ENCODE results near the gene CDKL2.
A peak's percentile ranks its signal among the peaks of the same experiment; 100 is the strongest.

The CDKL2 gene

DNA sequence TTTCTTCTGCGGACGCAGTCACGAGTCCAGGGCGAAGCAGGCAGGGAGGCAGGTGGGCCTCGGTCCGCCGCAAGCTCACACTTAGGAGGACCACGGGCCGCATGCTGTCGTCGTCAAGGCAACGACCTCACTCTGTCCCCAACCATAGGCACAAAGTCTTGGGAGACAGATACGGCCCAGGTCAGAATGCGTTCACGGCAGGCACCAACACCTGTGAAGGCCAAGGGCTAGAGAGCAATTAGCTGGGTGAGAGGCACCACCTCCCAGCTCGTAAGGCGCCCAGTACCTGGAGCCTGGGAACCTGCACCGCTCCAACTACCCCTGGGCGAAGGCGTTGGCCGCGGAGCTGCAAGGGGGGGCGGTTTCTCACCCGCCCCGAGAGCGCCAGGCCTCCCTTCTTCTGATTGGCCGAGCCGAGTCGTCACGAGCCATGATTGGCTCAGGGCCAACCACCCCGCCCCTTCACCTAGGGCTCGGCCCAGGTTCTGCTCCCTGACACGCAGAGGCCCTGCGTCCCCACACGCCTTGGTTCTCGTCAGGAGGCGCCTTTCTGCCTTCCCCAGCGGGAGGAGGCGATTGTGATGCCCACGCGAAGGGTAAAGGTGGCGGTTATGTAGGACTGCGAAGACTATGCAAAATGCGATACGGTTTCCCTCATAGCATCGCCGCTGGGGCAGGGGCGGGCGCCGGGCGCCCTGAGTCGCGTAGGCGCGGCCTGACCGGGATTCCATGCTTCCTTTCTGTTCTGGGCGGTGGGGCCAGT is at the start of gene CDKL2:
CDKL2 (minus strand) TSS at position 355 of the 763 bp plus-strand sequence. CDS start 4,540 bp downstream, outside the sequence.
- Histone ChIP-seq H3K4me3 (replicated peaks; ENCODE audit: low read depth, low read length) (peak within 1 kb of the TSS; percentile 61), H3K36me3 (ENCODE audit: control insufficient read depth, insufficient read depth, low read length) (no peaks in the 10 kb centered on the region), H3K27me3 (replicated peaks; ENCODE audit: control insufficient read depth, insufficient read depth, low read length) (no peaks in the 10 kb centered on the region)
- TF ChIP-seq, protein P1, sequence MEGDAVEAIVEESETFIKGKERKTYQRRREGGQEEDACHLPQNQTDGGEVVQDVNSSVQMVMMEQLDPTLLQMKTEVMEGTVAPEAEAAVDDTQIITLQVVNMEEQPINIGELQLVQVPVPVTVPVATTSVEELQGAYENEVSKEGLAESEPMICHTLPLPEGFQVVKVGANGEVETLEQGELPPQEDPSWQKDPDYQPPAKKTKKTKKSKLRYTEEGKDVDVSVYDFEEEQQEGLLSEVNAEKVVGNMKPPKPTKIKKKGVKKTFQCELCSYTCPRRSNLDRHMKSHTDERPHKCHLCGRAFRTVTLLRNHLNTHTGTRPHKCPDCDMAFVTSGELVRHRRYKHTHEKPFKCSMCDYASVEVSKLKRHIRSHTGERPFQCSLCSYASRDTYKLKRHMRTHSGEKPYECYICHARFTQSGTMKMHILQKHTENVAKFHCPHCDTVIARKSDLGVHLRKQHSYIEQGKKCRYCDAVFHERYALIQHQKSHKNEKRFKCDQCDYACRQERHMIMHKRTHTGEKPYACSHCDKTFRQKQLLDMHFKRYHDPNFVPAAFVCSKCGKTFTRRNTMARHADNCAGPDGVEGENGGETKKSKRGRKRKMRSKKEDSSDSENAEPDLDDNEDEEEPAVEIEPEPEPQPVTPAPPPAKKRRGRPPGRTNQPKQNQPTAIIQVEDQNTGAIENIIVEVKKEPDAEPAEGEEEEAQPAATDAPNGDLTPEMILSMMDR (IDR thresholded peaks at IDR 0.05; ENCODE audit: insufficient read depth, low read length, poor library complexity, severe bottlenecking) = no peak
- DNase-seq (ENCODE audit: extremely low read depth, insufficient read length) = peak; percentile 87

DNA sequence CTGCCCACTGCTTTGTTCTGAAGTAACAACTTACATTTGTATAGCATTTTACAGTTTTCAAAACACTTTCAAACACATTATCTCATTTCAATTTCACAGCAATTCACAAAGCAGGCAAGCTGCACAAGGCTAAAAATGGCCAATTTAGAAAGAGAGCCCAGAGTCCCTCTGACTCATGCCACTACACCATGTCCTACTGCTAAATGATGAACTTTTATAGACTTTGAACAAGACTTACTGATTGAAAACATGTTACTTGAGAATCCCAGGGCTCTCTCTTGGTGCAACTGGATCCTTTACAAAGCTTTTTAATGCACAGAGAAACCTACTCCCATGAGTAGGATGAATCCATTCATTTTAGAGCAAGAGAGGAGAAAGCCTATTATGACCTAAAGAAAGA is 48.6 kb upstream of the CDKL2 start:
- DNase-seq (ENCODE audit: extremely low read depth, insufficient read length) = no peak
- Histone ChIP-seq H3K36me3 (ENCODE audit: control insufficient read depth, insufficient read depth, low read length) (no peaks in the 10 kb centered on the region), H3K27me3 (replicated peaks; ENCODE audit: control insufficient read depth, insufficient read depth, low read length) (no peaks in the 10 kb centered on the region), H3K4me3 (replicated peaks; ENCODE audit: low read depth, low read length) (no peak overlapping the region)
- TF ChIP-seq, protein P1 (IDR thresholded peaks at IDR 0.05; ENCODE audit: insufficient read depth, low read length, poor library complexity, severe bottlenecking) = no peak

DNA sequence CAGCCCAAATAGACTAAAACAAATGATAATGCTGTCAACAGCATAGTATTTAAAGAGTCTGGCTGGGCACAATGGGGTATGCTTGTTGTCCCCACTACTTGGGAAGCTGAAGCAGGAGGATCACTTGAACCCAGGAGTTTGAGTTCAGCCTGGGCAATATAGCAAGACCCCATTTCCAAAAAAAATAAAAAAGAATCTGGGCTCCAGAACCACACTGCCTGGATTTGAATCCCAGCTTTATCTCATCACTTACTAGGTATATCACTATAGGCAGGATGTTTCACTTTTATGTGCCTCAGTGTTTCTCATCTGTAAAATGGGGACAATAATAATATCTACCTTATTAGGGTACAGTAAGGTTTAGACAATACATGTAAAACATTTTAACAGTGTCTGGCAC is 48.1 kb upstream of the CDKL2 start:
- DNase-seq (ENCODE audit: extremely low read depth, insufficient read length) = no peak
- TF ChIP-seq, protein P1 (IDR thresholded peaks at IDR 0.05; ENCODE audit: insufficient read depth, low read length, poor library complexity, severe bottlenecking) = no peak
- Histone ChIP-seq H3K36me3 (ENCODE audit: control insufficient read depth, insufficient read depth, low read length) (no peaks in the 10 kb centered on the region), H3K27me3 (replicated peaks; ENCODE audit: control insufficient read depth, insufficient read depth, low read length) (no peaks in the 10 kb centered on the region), H3K4me3 (replicated peaks; ENCODE audit: low read depth, low read length) (no peak overlapping the region)

DNA sequence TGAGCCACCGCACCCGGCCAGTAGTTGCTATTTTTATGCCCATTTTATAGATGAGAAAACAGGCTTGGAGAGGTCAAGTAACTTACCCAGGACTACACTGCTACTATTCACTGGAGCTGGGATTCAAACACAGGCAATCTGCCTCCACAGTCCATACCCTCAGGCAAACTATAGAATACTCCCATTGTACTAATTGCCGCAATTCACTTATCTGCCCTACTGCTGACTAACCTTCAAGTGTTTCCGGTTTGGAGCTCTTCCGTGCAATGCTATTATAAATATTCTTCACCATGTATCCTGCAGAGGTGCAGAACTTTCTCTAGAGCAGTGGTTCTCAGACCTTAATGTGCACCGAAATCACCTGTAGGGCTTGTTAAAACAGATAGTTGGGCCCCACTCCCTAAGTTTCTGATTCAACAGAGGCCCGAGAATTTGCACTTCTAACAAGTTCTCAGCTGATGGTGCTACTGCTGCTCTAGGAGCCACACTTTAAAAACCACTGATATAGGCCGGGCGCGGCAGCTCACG is 44.7 kb upstream of the CDKL2 start:
- TF ChIP-seq, protein P1 (IDR thresholded peaks at IDR 0.05; ENCODE audit: insufficient read depth, low read length, poor library complexity, severe bottlenecking) = no peak
- DNase-seq (ENCODE audit: extremely low read depth, insufficient read length) = no peak
- no peaks in the 10 kb centered on the region for H3K27me3 ChIP-seq (replicated peaks; ENCODE audit: control insufficient read depth, insufficient read depth, low read length)
- H3K4me3 ChIP-seq (replicated peaks; ENCODE audit: low read depth, low read length) = no peak overlapping the region
- no peaks in the 10 kb centered on the region for H3K36me3 ChIP-seq (ENCODE audit: control insufficient read depth, insufficient read depth, low read length)

DNA sequence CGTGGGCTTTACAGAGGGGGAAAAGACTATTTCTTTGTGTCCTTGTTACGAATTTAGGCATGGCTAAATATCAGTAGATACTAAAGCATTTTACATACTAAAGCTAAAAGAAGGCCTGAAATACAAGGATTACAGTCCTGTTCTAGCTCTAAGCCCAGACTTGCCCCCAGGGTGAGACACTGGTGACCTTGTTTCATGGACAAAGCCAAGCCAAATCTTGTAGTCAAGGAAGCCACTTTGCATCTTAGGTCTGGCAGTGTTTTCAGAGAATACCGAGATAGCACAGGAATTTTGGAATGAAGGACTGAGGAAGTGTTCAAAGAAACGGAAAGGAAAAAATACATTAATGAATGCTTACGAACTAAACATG is 43.6 kb upstream of the CDKL2 start:
- DNase-seq (ENCODE audit: extremely low read depth, insufficient read length) = no peak
- Histone ChIP-seq H3K36me3 (ENCODE audit: control insufficient read depth, insufficient read depth, low read length) (no peaks in the 10 kb centered on the region), H3K4me3 (replicated peaks; ENCODE audit: low read depth, low read length) (peak overlapping the region; percentile 100), H3K27me3 (replicated peaks; ENCODE audit: control insufficient read depth, insufficient read depth, low read length) (no peaks in the 10 kb centered on the region)
- TF ChIP-seq, protein P1 (IDR thresholded peaks at IDR 0.05; ENCODE audit: insufficient read depth, low read length, poor library complexity, severe bottlenecking) = no peak
